ENCODE results near the gene ZNF239.

GRCh38 chr10:43524434-43525247 lies 49.8 kb downstream of the ZNF239 start:
- TF ChIP-seq, protein P1, sequence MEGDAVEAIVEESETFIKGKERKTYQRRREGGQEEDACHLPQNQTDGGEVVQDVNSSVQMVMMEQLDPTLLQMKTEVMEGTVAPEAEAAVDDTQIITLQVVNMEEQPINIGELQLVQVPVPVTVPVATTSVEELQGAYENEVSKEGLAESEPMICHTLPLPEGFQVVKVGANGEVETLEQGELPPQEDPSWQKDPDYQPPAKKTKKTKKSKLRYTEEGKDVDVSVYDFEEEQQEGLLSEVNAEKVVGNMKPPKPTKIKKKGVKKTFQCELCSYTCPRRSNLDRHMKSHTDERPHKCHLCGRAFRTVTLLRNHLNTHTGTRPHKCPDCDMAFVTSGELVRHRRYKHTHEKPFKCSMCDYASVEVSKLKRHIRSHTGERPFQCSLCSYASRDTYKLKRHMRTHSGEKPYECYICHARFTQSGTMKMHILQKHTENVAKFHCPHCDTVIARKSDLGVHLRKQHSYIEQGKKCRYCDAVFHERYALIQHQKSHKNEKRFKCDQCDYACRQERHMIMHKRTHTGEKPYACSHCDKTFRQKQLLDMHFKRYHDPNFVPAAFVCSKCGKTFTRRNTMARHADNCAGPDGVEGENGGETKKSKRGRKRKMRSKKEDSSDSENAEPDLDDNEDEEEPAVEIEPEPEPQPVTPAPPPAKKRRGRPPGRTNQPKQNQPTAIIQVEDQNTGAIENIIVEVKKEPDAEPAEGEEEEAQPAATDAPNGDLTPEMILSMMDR (IDR thresholded peaks at IDR 0.05): no peak
- no peak for TF ChIP-seq POLR2A (IDR thresholded peaks at IDR 0.05)

Measured in heart left ventricle (tissue), 13 donors.